ENCODE results near the gene NRP1. TPM values are rescaled to one million over a fixed set of nuclear protein-coding genes. Genes with fewer than 3 reads are reported as not detected.

NRP1 gene
- total RNA-seq, 2 experiments from 2014 or later: 0.06 TPM; not detected in 1

DNA sequence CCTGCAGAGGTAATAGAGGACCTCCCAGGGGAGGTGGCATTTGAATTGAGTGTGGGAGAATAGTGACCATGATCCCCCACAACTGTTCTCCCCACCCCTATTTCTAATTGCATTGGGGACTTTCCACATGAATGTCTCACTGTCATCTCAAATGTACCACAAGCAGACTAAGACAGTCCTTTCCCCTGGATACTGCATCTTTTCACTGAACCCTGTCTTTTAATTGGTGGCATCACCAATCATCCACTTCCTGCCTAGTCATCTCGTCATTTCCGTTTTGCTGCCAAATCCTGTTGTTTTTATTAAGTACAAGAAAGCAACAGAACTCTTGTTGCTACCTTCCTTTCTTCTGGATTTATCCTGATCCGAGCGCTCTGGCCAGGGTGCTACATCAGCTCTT, 120.3 kb downstream of the NRP1 start:
- no peak overlapping the region for H3K27ac ChIP-seq (ENCODE audit: low read depth in 1 of 2, low read length in 2 of 2)
- peak overlapping the region; percentile 74 for H3K27ac Mint-ChIP-seq
- intact Hi-C loops (cut with DNase I, micrococcal nuclease): no loop called here
- TF ChIP-seq, protein P1, sequence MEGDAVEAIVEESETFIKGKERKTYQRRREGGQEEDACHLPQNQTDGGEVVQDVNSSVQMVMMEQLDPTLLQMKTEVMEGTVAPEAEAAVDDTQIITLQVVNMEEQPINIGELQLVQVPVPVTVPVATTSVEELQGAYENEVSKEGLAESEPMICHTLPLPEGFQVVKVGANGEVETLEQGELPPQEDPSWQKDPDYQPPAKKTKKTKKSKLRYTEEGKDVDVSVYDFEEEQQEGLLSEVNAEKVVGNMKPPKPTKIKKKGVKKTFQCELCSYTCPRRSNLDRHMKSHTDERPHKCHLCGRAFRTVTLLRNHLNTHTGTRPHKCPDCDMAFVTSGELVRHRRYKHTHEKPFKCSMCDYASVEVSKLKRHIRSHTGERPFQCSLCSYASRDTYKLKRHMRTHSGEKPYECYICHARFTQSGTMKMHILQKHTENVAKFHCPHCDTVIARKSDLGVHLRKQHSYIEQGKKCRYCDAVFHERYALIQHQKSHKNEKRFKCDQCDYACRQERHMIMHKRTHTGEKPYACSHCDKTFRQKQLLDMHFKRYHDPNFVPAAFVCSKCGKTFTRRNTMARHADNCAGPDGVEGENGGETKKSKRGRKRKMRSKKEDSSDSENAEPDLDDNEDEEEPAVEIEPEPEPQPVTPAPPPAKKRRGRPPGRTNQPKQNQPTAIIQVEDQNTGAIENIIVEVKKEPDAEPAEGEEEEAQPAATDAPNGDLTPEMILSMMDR (IDR thresholded peaks at IDR 0.05): no peak
- peaks cover 9% of the 10 kb centered on the region for H3K4me1 ChIP-seq (ENCODE audit: insufficient read depth, low read length)
- no peak overlapping the region for H3K4me3 Mint-ChIP-seq
- H3K27me3 Mint-ChIP-seq: no peaks in the 10 kb centered on the region
- no peaks in the 10 kb centered on the region for H3K27me3 ChIP-seq (ENCODE audit: control insufficient read depth in 1 of 2, insufficient read depth in 2 of 2, low read length in 2 of 2)
- DNase-seq (peak in 3 of 14 experiments; percentile 20 to 47 (median 39)), ATAC-seq (ENCODE audit: poor library complexity) (peak; percentile 63)
- CTCF ChIA-PET: no interaction called here
- POLR2A ChIA-PET: no interaction called here
- peaks cover 19% of the 10 kb centered on the region for H3K4me1 Mint-ChIP-seq (ENCODE audit: low read depth)
- H3K36me3 ChIP-seq (ENCODE audit: insufficient read depth, low read length): no peaks in the 10 kb centered on the region
- no peak overlapping the region for H3K4me3 ChIP-seq (ENCODE audit: low read length)
- H3K9me3 Mint-ChIP-seq: no peaks in the 10 kb centered on the region
- H3K9me3 ChIP-seq (ENCODE audit: control insufficient read depth in 1 of 2, insufficient read depth in 1 of 2, low read length in 2 of 2): no peaks in the 10 kb centered on the region
- no peaks in the 10 kb centered on the region for H3K36me3 Mint-ChIP-seq (ENCODE audit: low read depth)

DNA sequence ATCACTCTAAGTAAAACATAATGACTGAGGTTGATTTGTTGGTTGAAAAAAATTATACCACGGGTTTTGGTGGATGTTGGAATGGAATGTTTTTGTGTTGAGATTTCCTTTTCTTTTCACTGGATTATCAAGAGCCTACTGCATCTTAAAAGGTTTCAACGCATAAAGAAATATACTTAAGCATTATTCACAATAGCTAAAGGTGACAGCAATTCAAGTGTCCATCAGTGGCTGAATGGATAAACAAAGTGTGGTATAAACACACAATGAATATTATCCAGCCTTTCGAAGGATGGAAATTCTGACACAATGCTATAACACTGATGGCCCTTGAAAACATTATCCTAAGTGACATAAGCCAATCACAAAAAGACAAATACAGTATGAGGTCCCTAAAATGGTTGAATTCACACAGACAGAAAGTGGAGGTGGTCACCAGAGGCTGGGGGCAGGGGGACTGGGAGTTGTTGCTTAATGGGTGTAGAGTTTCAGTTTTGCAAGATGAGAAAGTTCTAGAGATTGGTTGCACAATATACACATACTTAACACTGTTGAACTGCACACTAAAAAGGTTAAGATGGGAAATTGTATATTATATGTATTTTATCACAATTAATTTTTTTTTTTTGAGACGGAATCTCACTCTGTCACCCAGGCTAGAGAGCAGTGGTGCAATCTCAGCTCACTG, 122.3 kb downstream of the NRP1 start:
- DNase-seq: no peak
- Histone ChIP-seq H3K9me3 (ENCODE audit: control insufficient read depth in 1 of 2, insufficient read depth in 1 of 2, low read length in 2 of 2) (no peaks in the 10 kb centered on the region), H3K27me3 (ENCODE audit: control insufficient read depth in 1 of 2, insufficient read depth in 2 of 2, low read length in 2 of 2) (no peaks in the 10 kb centered on the region), H3K36me3 (ENCODE audit: insufficient read depth, low read length) (no peaks in the 10 kb centered on the region), H3K4me1 (ENCODE audit: insufficient read depth, low read length) (peaks cover 9% of the 10 kb centered on the region), H3K27ac (ENCODE audit: low read depth in 1 of 2, low read length in 2 of 2) (no peak overlapping the region), H3K4me3 (ENCODE audit: low read length) (no peak overlapping the region)
- H3K9me3 Mint-ChIP-seq: no peaks in the 10 kb centered on the region
- no peak overlapping the region for H3K4me3 Mint-ChIP-seq
- TF ChIP-seq, protein P1 (IDR thresholded peaks at IDR 0.05): no peak
- no peaks in the 10 kb centered on the region for H3K36me3 Mint-ChIP-seq (ENCODE audit: low read depth)
- no peak overlapping the region for H3K27ac Mint-ChIP-seq
- POLR2A ChIA-PET: interaction anchor here (1.9 kb wide), 1 partner anchor 37 kb away, joined by 6 read pairs; no protein-coding TSS in a partner anchor
- CTCF ChIA-PET: interaction anchor here (0.9 to 1.9 kb wide), 4 partner anchors 8 to 120 kb away, joined by 3 to 8 read pairs (median 3); no protein-coding TSS in a partner anchor
- intact Hi-C loops (cut with DNase I, micrococcal nuclease): no loop called here
- H3K27me3 Mint-ChIP-seq: no peaks in the 10 kb centered on the region
- peaks cover 19% of the 10 kb centered on the region for H3K4me1 Mint-ChIP-seq (ENCODE audit: low read depth)
- no peak for ATAC-seq (ENCODE audit: poor library complexity)

DNA sequence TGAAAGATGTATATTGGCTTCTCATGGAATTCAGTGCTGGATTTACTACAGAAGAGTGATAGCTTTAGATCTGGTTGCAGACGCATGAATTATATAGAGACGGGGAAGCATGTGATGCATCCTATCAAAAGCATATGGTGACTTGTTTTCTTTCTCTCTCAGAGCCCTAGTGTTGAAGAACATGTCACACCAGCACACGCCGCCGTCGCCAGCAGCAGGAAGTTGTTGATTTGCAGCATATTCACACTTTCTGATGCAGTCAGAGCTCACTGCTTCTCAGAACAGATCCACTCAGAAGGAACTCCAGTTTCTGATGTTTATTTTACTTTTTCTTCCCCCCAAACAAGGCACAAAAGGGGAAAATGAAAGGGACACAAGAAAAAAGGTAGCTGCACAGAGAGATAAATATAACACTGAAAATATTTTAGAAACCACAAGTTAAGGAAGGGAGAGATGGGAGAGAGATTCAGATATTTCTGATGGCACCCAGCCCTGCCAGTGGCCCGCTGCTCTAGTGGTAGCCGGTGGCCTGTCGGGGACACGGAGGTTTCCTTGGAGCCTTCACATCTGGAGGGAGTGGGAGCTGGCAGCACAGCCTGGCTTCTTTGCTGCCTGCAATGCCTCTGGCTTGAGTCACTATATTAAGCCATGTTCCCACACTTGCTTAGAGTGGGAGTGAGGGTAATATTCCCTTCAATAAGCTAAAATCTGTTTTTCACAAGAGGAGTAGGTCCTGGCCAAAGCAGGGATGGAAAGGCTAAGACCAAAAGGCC, 123.2 kb downstream of the NRP1 start:
- DNase-seq (peak in 11 of 14 experiments; percentile 7 to 58 (median 25)), ATAC-seq (ENCODE audit: poor library complexity) (peak; percentile 64)
- Mint-ChIP-seq H3K4me3 (peak overlapping the region; percentile 21), H3K27me3 (no peaks in the 10 kb centered on the region), H3K27ac (peak overlapping the region; percentile 74), H3K9me3 (no peaks in the 10 kb centered on the region), H3K4me1 (ENCODE audit: low read depth) (peaks cover 19% of the 10 kb centered on the region), H3K36me3 (ENCODE audit: low read depth) (no peaks in the 10 kb centered on the region)
- ChIA-PET CTCF (interaction anchor here (0.9 to 1.9 kb wide), 4 partner anchors 9 to 121 kb away, joined by 3 to 8 read pairs (median 3); no protein-coding TSS in a partner anchor), POLR2A (interaction anchor here (0.7 to 1.9 kb wide), 2 partner anchors 38 to 1269 kb away, joined by 3 to 6 read pairs; no protein-coding TSS in a partner anchor)
- H3K36me3 ChIP-seq (ENCODE audit: insufficient read depth, low read length): no peaks in the 10 kb centered on the region
- no peaks in the 10 kb centered on the region for H3K27me3 ChIP-seq (ENCODE audit: control insufficient read depth in 1 of 2, insufficient read depth in 2 of 2, low read length in 2 of 2)
- peaks cover 9% of the 10 kb centered on the region for H3K4me1 ChIP-seq (ENCODE audit: insufficient read depth, low read length)
- H3K4me3 ChIP-seq (ENCODE audit: low read length): no peak overlapping the region
- H3K27ac ChIP-seq (ENCODE audit: low read depth in 1 of 2, low read length in 2 of 2): no peak overlapping the region
- TF ChIP-seq, protein P1 (IDR thresholded peaks at IDR 0.05): no peak
- intact Hi-C loops (cut with DNase I, micrococcal nuclease): no loop called here
- no peaks in the 10 kb centered on the region for H3K9me3 ChIP-seq (ENCODE audit: control insufficient read depth in 1 of 2, insufficient read depth in 1 of 2, low read length in 2 of 2)
